ENCODE data around the gene ASIC2. TPM values are rescaled to one million over a fixed set of nuclear protein-coding genes. Genes with fewer than 3 reads are reported as not detected.

Gene ASIC2
- total RNA-seq = not detected in 2 replicates

DNA sequence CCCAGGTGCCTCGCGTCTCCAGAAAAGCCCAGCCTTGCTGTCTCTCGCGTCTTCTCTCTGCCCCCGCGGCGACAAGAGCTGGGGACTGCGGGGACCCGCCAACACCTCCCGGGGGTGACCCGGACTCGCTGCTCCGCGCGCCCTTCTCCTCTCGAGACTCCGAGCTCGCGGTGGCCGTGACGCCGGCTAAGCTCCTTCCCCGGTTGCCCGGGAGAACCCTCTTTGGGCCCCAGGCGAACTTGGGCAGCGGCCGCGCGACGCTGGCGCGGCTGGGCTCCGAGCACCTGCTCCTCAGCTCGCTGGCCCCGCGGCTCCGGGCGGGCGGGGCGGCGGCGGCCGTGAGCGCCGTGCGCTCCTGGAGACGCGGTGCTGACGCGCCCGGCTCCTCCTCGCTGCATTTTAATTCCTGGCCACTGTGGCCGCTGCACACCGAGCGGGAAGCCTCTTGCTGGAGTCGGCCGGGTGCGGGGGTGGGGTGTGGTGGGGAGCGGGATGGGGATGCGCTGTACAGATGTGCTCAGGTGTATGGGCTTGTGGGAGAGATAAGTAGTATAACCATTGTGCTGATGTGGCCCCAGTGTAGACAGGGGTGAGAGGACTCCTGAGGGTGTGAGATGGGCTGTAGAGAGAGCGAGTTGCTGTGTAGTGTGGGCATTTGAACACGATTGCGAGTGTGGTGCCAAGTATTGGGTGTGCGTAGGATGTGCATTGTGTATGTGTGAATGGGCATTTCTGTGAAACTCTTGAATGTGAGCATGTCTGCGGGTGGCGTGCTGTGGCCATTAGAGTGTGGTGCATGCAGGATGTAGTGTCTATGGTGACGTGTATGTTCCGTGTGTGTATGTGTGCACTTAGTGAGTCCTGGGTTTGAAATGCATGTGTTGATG is at the start of gene ASIC2:
Gene ASIC2 (minus strand): TSS at position 315 of the 887 bp plus-strand sequence.

All from pericardium fibroblast (primary cell).